Colonic mucosa (tissue), 4 donors: Measurements from ENCODE around the gene OTOP3. TPM values are rescaled to one million over a fixed set of nuclear protein-coding genes. Genes with fewer than 3 reads are reported as not detected.
"Not testable (repeated sequence)": the region's sequence is repeated elsewhere in the genome, so short reads cannot be mapped to it uniquely, and the experiment has no call there.

ENCODE experiments used
- DNase-seq: peaks from one replicate; pipeline ENCODE4 v3.0.0-alpha.2; 2020
- H3K27ac ChIP-seq: fragments of 200-600 bp; one replicate; pipeline ENCODE4 v1.8.0; 2021
- H3K27me3 ChIP-seq: fragments of 200-600 bp; one replicate; pipeline ENCODE4 v1.8.0; 2021
- H3K36me3 ChIP-seq: fragments of 200-600 bp; one replicate; pipeline ENCODE4 v1.8.0; 2021
- H3K4me1 ChIP-seq: fragments of 200-600 bp; one replicate; pipeline ENCODE4 v1.8.0; 2021; ENCODE audit warnings: mild to moderate bottlenecking
- H3K4me3 ChIP-seq: fragments of 200-600 bp; one replicate; pipeline ENCODE4 v1.8.0; 2021
- H3K9ac ChIP-seq, 2 donors: one replicate each; pipeline ENCODE4 v1.7.0; 2013; ENCODE audit warnings: control low read depth in 2 of 2, low read depth in 2 of 2, low read length in 2 of 2
- H3K9me3 ChIP-seq: fragments of 200-600 bp; one replicate; pipeline ENCODE4 v1.8.0; 2021
- intact Hi-C: fragments of 100-400 bp; cut with DNase I; formaldehyde crosslinking; loops from one replicate; pipeline ENCODE4 v1.14.1; 2022
- total RNA-seq, 2 donors: library from RNA; stranded (reverse); fragmentation: NEBNext Ultra II Directional in 1 of 2; extraction: Animal tissue kit (Norgen Biotek cat#: 25700) in 1 of 2; gene quantifications; one replicate each; pipeline ENCODE4 v1.2.1, GENCODE V29; 2021
- TF ChIP-seq, protein P1 (sequence below): fragments of 200-600 bp; IDR thresholded peaks from one replicate; pipeline ENCODE4 v1.8.0; 2022; ENCODE audit warnings: antibody characterized with exemption, mild to moderate bottlenecking
- donor health status: healthy.
- donor health status: DM: no; HTN: no; CAD: no.
- donor health status: DM: no; HTN: no; CAD: no.

Gene OTOP3
- total RNA-seq, 2 donors from 2014 or later = 0.40 TPM; not detected in 1

GRCh38 chr17:74903671-74904070 is 32.0 kb upstream of the OTOP3 start:
- no peak overlapping the region for H3K27ac ChIP-seq
- TF ChIP-seq, protein P1, sequence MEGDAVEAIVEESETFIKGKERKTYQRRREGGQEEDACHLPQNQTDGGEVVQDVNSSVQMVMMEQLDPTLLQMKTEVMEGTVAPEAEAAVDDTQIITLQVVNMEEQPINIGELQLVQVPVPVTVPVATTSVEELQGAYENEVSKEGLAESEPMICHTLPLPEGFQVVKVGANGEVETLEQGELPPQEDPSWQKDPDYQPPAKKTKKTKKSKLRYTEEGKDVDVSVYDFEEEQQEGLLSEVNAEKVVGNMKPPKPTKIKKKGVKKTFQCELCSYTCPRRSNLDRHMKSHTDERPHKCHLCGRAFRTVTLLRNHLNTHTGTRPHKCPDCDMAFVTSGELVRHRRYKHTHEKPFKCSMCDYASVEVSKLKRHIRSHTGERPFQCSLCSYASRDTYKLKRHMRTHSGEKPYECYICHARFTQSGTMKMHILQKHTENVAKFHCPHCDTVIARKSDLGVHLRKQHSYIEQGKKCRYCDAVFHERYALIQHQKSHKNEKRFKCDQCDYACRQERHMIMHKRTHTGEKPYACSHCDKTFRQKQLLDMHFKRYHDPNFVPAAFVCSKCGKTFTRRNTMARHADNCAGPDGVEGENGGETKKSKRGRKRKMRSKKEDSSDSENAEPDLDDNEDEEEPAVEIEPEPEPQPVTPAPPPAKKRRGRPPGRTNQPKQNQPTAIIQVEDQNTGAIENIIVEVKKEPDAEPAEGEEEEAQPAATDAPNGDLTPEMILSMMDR = no peak
- intact Hi-C loops = no loop called here
- H3K36me3 ChIP-seq = no peaks in the 10 kb centered on the region
- no peaks in the 10 kb centered on the region for H3K27me3 ChIP-seq
- no peak overlapping the region for H3K9ac ChIP-seq
- no peaks in the 10 kb centered on the region for H3K9me3 ChIP-seq
- no peaks in the 10 kb centered on the region for H3K4me1 ChIP-seq
- DNase-seq = no peak
- no peak overlapping the region for H3K4me3 ChIP-seq

- H3K9me3 ChIP-seq = no peaks in the 10 kb centered on the region
Measured at GRCh38 chr17:74904687-74905409, 30.9 kb upstream of the OTOP3 start.

DNA sequence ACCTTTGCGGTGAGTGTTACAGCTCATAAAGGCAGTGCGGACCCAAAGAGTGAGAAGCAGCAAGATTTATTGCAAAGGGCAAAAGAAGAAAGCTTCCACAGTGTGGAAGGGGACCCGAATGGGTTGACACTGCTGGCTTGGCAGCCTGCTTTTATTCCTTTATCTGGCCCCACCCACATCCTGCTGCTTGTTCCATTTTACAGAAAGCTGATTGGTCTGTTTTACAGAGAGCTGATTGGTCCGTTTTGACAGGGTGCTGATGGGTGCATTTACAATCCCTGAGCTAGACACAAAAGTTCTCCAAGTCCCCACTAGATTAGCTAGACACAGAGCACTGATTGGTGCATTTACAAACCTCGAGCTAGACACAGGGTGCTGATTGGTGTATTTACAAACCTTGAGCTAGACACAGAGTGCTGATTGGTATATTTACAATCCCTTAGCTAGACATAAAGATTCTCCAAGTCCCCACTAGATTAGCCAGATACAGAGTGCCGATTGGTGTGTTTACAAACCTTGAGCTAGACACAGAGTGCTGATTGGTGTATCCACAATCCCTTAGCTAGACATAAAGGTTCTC is 29.4 kb upstream of the OTOP3 start:
- H3K9ac ChIP-seq, DNase-seq, intact Hi-C loops, H3K4me1 ChIP-seq, H3K4me3 ChIP-seq, H3K36me3 ChIP-seq, H3K27ac ChIP-seq, H3K9me3 ChIP-seq, H3K27me3 ChIP-seq: not testable (repeated sequence)

More at GRCh38 chr17:74904687-74905409, 30.9 kb upstream of the OTOP3 start:
- Histone ChIP-seq H3K4me1 (no peaks in the 10 kb centered on the region), H3K27ac (no peak overlapping the region), H3K36me3 (no peaks in the 10 kb centered on the region), H3K27me3 (no peaks in the 10 kb centered on the region), H3K9ac (no peak overlapping the region), H3K4me3 (no peak overlapping the region)
- no peak for DNase-seq
- TF ChIP-seq, protein P1 = no peak
- intact Hi-C loops = no loop called here

GRCh38 chr17:74907012-74907411 is 28.7 kb upstream of the OTOP3 start:
- no peaks in the 10 kb centered on the region for H3K9me3 ChIP-seq
- H3K9ac ChIP-seq = no peak overlapping the region
- no peak overlapping the region for H3K4me3 ChIP-seq
- no peak for DNase-seq
- no peaks in the 10 kb centered on the region for H3K4me1 ChIP-seq
- no peaks in the 10 kb centered on the region for H3K27me3 ChIP-seq
- no peaks in the 10 kb centered on the region for H3K36me3 ChIP-seq
- intact Hi-C loops = no loop called here
- TF ChIP-seq, protein P1 = no peak
- H3K27ac ChIP-seq = no peak overlapping the region

DNA sequence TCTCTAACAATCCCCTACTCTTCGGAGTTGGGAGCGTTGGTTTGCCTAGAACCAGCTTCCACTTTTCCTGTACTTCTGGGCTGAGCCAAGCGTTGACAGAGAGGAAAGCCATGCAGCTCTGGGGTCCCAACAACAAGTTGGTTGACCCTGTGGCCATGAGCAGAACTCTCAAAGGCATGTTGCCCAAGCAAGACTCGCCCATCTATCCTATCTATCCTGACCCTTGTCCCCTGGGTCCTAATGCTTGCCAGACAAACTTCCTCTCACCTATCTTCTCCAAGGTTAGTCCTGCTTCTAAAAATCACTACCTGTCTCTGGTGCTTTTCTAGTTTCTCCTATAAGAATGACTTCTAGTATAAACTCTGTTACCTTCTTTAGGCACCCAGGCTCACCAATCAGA is 26.6 kb upstream of the OTOP3 start:
- H3K4me3 ChIP-seq, H3K9ac ChIP-seq, intact Hi-C loops, H3K27me3 ChIP-seq, H3K4me1 ChIP-seq, H3K36me3 ChIP-seq, H3K9me3 ChIP-seq, DNase-seq, H3K27ac ChIP-seq: not testable (repeated sequence)

- H3K4me1 ChIP-seq, H3K9ac ChIP-seq, H3K4me3 ChIP-seq, H3K27me3 ChIP-seq, H3K36me3 ChIP-seq, H3K9me3 ChIP-seq, DNase-seq, intact Hi-C loops, H3K27ac ChIP-seq: not testable (repeated sequence)
Measured at GRCh38 chr17:74911423-74911822, 24.3 kb upstream of the OTOP3 start.

DNA sequence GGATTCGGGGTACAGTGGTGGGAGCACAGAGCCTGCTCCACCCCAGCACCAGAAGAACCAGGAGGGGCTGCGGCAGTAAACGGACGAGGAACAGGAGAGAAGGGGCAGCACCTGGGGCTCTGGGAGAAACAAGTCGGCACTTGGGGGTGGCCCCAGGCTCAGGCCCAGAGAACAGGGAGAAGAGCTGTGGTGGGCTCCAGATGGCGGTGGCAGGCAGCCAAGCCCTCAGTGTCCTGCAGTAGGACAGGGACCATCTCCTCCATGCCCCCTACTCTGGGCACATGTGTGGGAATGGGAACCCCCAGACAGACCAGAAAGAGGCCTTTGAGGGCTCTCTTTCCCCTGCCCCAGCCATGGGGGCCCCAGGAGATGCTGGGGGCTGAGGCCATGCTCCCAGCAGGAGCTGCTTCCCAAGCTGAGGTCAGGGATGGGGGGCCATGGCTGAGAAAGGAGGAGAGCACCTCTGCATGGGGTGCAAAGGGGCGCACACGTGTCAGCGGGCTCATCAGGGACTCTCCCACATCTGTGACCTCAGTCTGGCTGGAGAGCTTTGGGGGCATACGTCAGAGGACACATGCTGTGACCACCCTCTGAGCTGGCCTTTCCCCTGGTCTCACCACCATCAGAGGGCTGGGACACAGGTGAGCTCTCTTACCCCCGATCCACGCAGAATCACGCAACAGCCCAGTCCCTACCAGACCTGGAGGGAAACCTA is 19.4 kb upstream of the OTOP3 start:
- Histone ChIP-seq H3K27ac (no peak overlapping the region), H3K4me3 (no peak overlapping the region), H3K36me3 (no peaks in the 10 kb centered on the region), H3K9ac (no peak overlapping the region), H3K27me3 (peaks cover 20% of the 10 kb centered on the region), H3K9me3 (no peaks in the 10 kb centered on the region), H3K4me1 (no peaks in the 10 kb centered on the region)
- DNase-seq = no peak
- intact Hi-C loops = no loop called here
- TF ChIP-seq, protein P1 = no peak
